Measurements from ENCODE around the gene NRCAM.

GRCh38 chr7:108244110-108244509 is 212.1 kb downstream of the NRCAM start:
- TF ChIP-seq SMC3 (IDR thresholded peaks at IDR 0.05; ENCODE audit: low read length) (no peak), ARNT (IDR thresholded peaks at IDR 0.05) (no peak), SRF (IDR thresholded peaks at IDR 0.05; ENCODE audit: low read depth, low read length) (no peak), RNF2 (conservative IDR thresholded peaks at IDR 0.05; ENCODE audit: low read depth) (no peak), ZNF670 (CRISPR knock-in tag; IDR thresholded peaks at IDR 0.05; ENCODE audit: borderline replicate concordance) (no peak), PAX8 (CRISPR knock-in tag; IDR thresholded peaks at IDR 0.05; ENCODE audit: borderline replicate concordance) (no peak), ZNF800 (CRISPR knock-in tag; IDR thresholded peaks at IDR 0.05) (no peak), ONECUT2 (CRISPR knock-in tag; IDR thresholded peaks at IDR 0.05) (no peak), PRDM15 (CRISPR knock-in tag; IDR thresholded peaks at IDR 0.05) (no peak), PBX3 (CRISPR knock-in tag; IDR thresholded peaks at IDR 0.05; ENCODE audit: borderline replicate concordance) (no peak), TRAFD1 (CRISPR knock-in tag; IDR thresholded peaks at IDR 0.05; ENCODE audit: borderline replicate concordance) (no peak)

Measured in HepG2 (cell line).